Smooth muscle cell (in vitro differentiated cells): ENCODE measurements around the gene CEP89. TPM values are rescaled to one million over a fixed set of nuclear protein-coding genes. Genes with fewer than 3 reads are reported as not detected.

ENCODE experiments used
- DNase-seq: peaks from one replicate; lab custom pipeline; 2025; ENCODE audit not compliant: unreplicated experiment; lab: John Stamatoyannopoulos, UW
- H2AFZ ChIP-seq: fragments of 200-600 bp; sonication (generic); 2 replicates; pipeline ENCODE4 v1.6.0; 2016; ENCODE audit warnings: antibody characterized with exemption, low read depth, mild to moderate bottlenecking
- H3F3A ChIP-seq: fragments of 200-600 bp; sonication (generic); 2 replicates; pipeline ENCODE4 v1.6.0; 2017; ENCODE audit warnings: antibody characterized with exemption, low read depth
- H3K27ac ChIP-seq: fragments of 200-600 bp; sonication (generic); 2 replicates; pipeline ENCODE4 v1.5.1; 2016; ENCODE audit warnings: low read depth, mild to moderate bottlenecking
- H3K27me3 ChIP-seq: fragments of 200-600 bp; sonication (generic); 2 replicates; pipeline ENCODE4 v1.6.1; 2016; ENCODE audit warnings: low read depth, mild to moderate bottlenecking
- H3K36me3 ChIP-seq: fragments of 200-600 bp; sonication (generic); 2 replicates; pipeline ENCODE4 v1.5.1; 2016; ENCODE audit warnings: low read depth
- H3K4me1 ChIP-seq: fragments of 200-600 bp; sonication (generic); 2 replicates; pipeline ENCODE4 v1.5.1; 2016; ENCODE audit warnings: low read depth
- H3K4me2 ChIP-seq: fragments of 200-600 bp; sonication (generic); 2 replicates; pipeline ENCODE4 v1.6.0; 2016; ENCODE audit warnings: mild to moderate bottlenecking
- H3K4me3 ChIP-seq: fragments of 200-600 bp; sonication (generic); 2 replicates; pipeline ENCODE4 v1.5.1; 2016; ENCODE audit warnings: mild to moderate bottlenecking
- H3K79me2 ChIP-seq: fragments of 200-600 bp; sonication (generic); 2 replicates; pipeline ENCODE4 v1.6.0; 2016; ENCODE audit warnings: low read depth, mild to moderate bottlenecking
- H3K9ac ChIP-seq: fragments of 200-600 bp; sonication (generic); 2 replicates; pipeline ENCODE4 v1.6.0; 2016; ENCODE audit warnings: low read depth
- H3K9me3 ChIP-seq: fragments of 200-600 bp; sonication (generic); replicated peaks from 2 replicates; pipeline ENCODE4 v1.5.1; 2016; ENCODE audit warnings: low read depth
- H4K20me1 ChIP-seq: fragments of 200-600 bp; sonication (generic); 2 replicates; pipeline ENCODE4 v1.6.0; 2016; ENCODE audit warnings: low read depth
- CTCF ChIP-seq: fragments of 200-600 bp; sonication (generic); IDR thresholded peaks from 2 replicates; pipeline ENCODE4 v1.5.1; 2017; ENCODE audit warnings: borderline replicate concordance, mild to moderate bottlenecking, antibody characterized with exemption; ENCODE audit not compliant: insufficient read depth, poor library complexity, severe bottlenecking
- WGBS: methylation state at CpG from one replicate; pipeline ENCODE4 v1.1.7; 2016; ENCODE audit warnings: low lambda C conversion rate; 5-methylcytosine and 5-hydroxymethylcytosine counted together
- polyA plus RNA-seq: library from polyadenylated mRNA; unstranded; fragments of >200 nt; fragmentation: Nextera tagmentation; extraction: Ambion mirVana; gene quantifications from 2 replicates; pipeline ENCODE4 v1.2.1, GENCODE V29; 2016
- total RNA-seq: library from RNA; depleted of rRNA; stranded (reverse); fragments of >200 nt; gene quantifications from 2 replicates; pipeline ENCODE4 v1.2.3, GENCODE V29; 2014

CEP89 gene
- total and polyA plus RNA-seq, 2 experiments from 2014 or later, result 11.7 to 19.6 TPM

GRCh38 chr19:32890326-32890725 is 81.4 kb downstream of the CEP89 start:
- DNase-seq, result no peak
- Histone ChIP-seq H2AFZ (no peak overlapping the region), H4K20me1 (no peaks in the 10 kb centered on the region), H3K9ac (no peak overlapping the region), H3K79me2 (no peaks in the 10 kb centered on the region), H3K4me2 (no peak overlapping the region), H3K4me1 (no peaks in the 10 kb centered on the region), H3K27me3 (no peaks in the 10 kb centered on the region), H3F3A (no peaks in the 10 kb centered on the region), H3K27ac (no peak overlapping the region), H3K4me3 (no peak overlapping the region), H3K9me3 (peaks cover 21% of the 10 kb centered on the region), H3K36me3 (peaks cover 27% of the 10 kb centered on the region)
- TF ChIP-seq CTCF, result no peak
- 96% methylated on average over 13 of the region's 13 CpGs for WGBS

- no peak for TF ChIP-seq CTCF
- WGBS, result 95% methylated on average over 11 of the region's 11 CpGs
- no peaks in the 10 kb centered on the region for H4K20me1 ChIP-seq
- H3K9ac ChIP-seq, result no peak overlapping the region
- H3K9me3 ChIP-seq, result peaks cover 21% of the 10 kb centered on the region
- H2AFZ ChIP-seq, result no peak overlapping the region
- H3K4me2 ChIP-seq, result no peak overlapping the region
- no peak overlapping the region for H3K27ac ChIP-seq
- H3K4me3 ChIP-seq, result no peak overlapping the region
- no peaks in the 10 kb centered on the region for H3K79me2 ChIP-seq
- DNase-seq, result no peak
- H3K27me3 ChIP-seq, result no peaks in the 10 kb centered on the region
- peaks cover 22% of the 10 kb centered on the region for H3K36me3 ChIP-seq
- H3K4me1 ChIP-seq, result no peaks in the 10 kb centered on the region
- no peaks in the 10 kb centered on the region for H3F3A ChIP-seq
Measured at GRCh38 chr19:32889137-32889934, 82.4 kb downstream of the CEP89 start.

GRCh38 chr19:32887572-32888215 is 84.1 kb downstream of the CEP89 start:
- Histone ChIP-seq H3K4me3 (no peak overlapping the region), H3K4me1 (no peaks in the 10 kb centered on the region), H3K27ac (no peak overlapping the region), H3F3A (no peaks in the 10 kb centered on the region), H3K9ac (no peak overlapping the region), H4K20me1 (no peaks in the 10 kb centered on the region), H3K36me3 (peaks cover 12% of the 10 kb centered on the region), H3K27me3 (no peaks in the 10 kb centered on the region), H2AFZ (no peak overlapping the region), H3K4me2 (no peak overlapping the region), H3K79me2 (no peaks in the 10 kb centered on the region), H3K9me3 (peaks cover 11% of the 10 kb centered on the region)
- no peak for DNase-seq
- WGBS, result 97% methylated on average over 4 of the region's 4 CpGs
- no peak for TF ChIP-seq CTCF
